Right atrium auricular region (tissue), 2 donors: ENCODE data around the gene KPNA1. TPM values are rescaled to one million over a fixed set of nuclear protein-coding genes. Genes with fewer than 3 reads are reported as not detected.

Experiments used
- DNase-seq: peaks from one replicate; pipeline ENCODE4 v3.0.0-alpha.2; 2019; ENCODE audit warnings: low spot score
- H3K27ac ChIP-seq, 2 donors: fragments of 200-600 bp; sonication (generic); 1 replicate in 1 of 2; 2 replicates in 1 of 2; pipeline ENCODE4 v1.5.1; 2016 to 2019
- H3K27me3 ChIP-seq, 2 donors: fragments of 200-600 bp; sonication (generic); one replicate each; pipeline versions ENCODE4 v1.5.1 to v1.6.0; 2017 to 2019
- H3K36me3 ChIP-seq: fragments of 200-600 bp; sonication (generic); one replicate; pipeline ENCODE4 v1.5.1; 2016
- H3K4me1 ChIP-seq, 2 donors: fragments of 200-600 bp; sonication (generic); one replicate each; pipeline versions ENCODE4 v1.5.1 to v1.6.0; 2017 to 2019
- H3K4me3 ChIP-seq, 2 donors: fragments of 200-600 bp; sonication (generic); 1 replicate in 1 of 2; 2 replicates in 1 of 2; pipeline ENCODE4 v1.5.1; 2017 to 2019; ENCODE audit warnings: mild to moderate bottlenecking in 1 of 2, moderate library complexity in 1 of 2
- H3K9me3 ChIP-seq, 2 donors: fragments of 200-600 bp; sonication (generic); one replicate each; pipeline ENCODE4 v1.5.1; 2019
- total RNA-seq, 2 donors: library from RNA; depleted of rRNA; stranded (reverse); fragments of >200 nt; gene quantifications; one replicate each; pipeline ENCODE4 v1.1.0, GENCODE V29; 2016
- TF ChIP-seq, protein P1 (sequence below), 2 donors: fragments of 200-600 bp; sonication (generic); IDR thresholded peaks; one replicate each; pipeline ENCODE4 v1.5.1; 2019; ENCODE audit warnings: antibody characterized with exemption in 2 of 2

KPNA1 gene
- 10 to 100 TPM; 33.3 to 40.0 TPM for total RNA-seq

DNA sequence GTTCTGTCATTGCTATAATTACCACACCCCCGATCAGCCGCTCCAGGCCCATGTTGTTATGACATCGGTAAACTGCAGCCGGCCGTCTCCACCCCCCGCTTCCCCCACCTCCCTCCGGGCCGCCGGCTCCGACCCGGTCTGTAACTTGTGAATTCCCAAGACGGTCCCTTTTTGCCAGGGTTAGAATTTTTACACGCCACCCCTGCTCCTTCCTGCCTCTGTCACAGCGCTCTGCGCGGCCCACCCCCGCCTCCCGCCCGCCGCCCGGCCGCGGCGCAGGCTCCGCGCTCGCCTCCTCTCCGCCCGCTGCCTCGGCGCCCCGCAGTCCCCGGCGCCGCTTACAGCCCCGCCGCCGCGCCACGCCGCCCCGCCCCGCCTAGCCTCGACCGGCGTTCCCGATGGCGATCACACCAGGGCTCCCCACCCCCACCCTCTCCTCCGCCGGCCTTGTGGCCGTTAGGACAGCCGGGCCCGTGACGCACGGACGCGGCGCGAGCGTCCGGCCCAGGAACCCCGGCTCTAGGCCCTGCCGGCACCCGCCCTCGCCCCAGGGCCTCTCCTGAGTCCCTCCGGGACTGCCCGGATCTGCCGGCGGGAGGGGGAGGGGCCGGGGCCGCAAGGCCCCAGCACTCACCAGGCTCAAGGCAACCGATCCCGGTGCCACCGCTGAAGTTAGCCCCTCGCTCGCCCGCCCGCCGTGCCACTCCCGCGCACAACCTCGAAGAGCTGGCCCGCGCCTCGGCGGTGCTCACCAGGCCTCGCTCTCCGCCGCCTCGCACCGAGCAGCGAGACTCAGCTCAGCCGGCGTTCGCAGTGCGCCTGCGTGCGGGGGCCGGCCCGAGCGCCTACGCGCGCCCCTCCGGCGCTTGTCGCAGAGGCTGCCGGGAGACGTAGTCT lies at the start of gene KPNA1:
TSS of gene KPNA1 (minus strand) at position 817 of the 897 bp plus-strand sequence. CDS start 18,374 bp downstream, outside the sequence.
- Histone ChIP-seq H3K4me3 (peak within 1 kb of the TSS; percentile 81 to 90), H3K27ac (peak within 1 kb of the TSS; percentile 98), H3K4me1 (peaks cover 0 to 28% of the 10 kb centered on the region in 2 donors), H3K36me3 (no peaks in the 10 kb centered on the region), H3K27me3 (no peaks in the 10 kb centered on the region), H3K9me3 (no peaks in the 10 kb centered on the region)
- TF ChIP-seq, protein P1, sequence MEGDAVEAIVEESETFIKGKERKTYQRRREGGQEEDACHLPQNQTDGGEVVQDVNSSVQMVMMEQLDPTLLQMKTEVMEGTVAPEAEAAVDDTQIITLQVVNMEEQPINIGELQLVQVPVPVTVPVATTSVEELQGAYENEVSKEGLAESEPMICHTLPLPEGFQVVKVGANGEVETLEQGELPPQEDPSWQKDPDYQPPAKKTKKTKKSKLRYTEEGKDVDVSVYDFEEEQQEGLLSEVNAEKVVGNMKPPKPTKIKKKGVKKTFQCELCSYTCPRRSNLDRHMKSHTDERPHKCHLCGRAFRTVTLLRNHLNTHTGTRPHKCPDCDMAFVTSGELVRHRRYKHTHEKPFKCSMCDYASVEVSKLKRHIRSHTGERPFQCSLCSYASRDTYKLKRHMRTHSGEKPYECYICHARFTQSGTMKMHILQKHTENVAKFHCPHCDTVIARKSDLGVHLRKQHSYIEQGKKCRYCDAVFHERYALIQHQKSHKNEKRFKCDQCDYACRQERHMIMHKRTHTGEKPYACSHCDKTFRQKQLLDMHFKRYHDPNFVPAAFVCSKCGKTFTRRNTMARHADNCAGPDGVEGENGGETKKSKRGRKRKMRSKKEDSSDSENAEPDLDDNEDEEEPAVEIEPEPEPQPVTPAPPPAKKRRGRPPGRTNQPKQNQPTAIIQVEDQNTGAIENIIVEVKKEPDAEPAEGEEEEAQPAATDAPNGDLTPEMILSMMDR (IDR thresholded peaks at IDR 0.05): no peak
- DNase-seq: peak; percentile 87

DNA sequence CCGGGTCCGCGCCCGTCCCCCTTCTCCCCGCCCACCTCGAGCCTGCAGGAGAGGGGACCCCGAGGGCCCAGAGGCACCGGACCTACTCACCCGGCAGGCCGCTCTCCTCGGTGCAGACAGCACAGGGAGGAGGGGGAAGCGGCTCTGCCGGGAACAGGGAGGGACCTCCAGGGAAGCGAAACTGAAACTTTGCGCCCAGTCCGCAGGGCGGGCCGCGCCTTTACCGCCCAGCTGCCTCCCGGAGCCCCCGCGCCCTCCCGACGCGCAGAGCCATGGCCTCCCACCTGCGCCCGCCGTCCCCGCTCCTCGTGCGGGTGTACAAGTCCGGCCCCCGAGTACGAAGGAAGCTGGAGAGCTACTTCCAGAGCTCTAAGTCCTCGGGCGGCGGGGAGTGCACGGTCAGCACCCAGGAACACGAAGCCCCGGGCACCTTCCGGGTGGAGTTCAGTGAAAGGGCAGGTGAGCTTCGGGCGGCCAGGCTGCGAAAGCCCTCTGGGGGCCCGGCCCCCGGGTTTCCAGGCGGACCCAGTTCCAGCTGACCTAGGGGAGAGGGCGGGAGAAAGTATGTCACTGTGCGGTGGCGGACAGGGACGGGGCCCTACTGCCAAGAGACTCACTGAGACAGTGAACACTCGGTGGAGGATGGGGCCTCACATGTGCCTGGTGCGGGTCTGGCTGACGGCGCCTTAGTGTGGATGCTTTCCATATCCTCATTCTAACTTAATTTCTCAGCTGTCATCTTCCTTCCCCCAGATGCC lies 49.6 kb upstream of the KPNA1 start, which contains the start of the genes DTX3L and PARP9:
TSS of gene DTX3L (plus strand) at position 184 of the 758 bp plus-strand sequence. CDS start at position 273, 89 bp downstream.
TSS of gene PARP9 (minus strand) at position 146 of the 758 bp plus-strand sequence. CDS start 4,680 bp downstream, outside the sequence.
- Histone ChIP-seq H3K36me3 (no peaks in the 10 kb centered on the region), H3K27me3 (no peaks in the 10 kb centered on the region), H3K4me1 (peaks cover 0 to 26% of the 10 kb centered on the region in 2 donors), H3K4me3 (peak within 1 kb of the TSS; percentile 82 to 83), H3K27ac (peak within 1 kb of the TSS; percentile 90 to 94), H3K9me3 (no peaks in the 10 kb centered on the region)
- peak; percentile 83 for DNase-seq
- TF ChIP-seq, protein P1 (IDR thresholded peaks at IDR 0.05): no peak

DNA sequence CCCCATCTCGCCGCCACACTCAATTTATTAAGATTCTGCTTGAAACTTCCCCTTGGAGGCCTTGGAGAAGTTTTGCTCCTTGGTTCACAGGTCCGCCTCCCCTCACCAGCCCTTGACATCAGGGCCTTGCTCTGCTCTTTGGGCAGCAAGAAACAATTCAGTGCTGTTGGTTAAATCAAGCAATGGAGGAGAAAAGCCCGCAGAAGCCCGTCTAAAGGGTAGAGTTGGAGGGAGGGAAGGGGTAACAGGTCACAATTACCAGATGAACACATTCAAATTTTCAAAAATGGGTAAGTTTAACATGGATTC lies 48.9 kb upstream of the KPNA1 start:
- peak overlapping the region; percentile 90 to 94 for H3K27ac ChIP-seq
- H3K4me1 ChIP-seq: peaks cover 0 to 26% of the 10 kb centered on the region in 2 donors
- H3K27me3 ChIP-seq: no peaks in the 10 kb centered on the region
- DNase-seq: no peak
- peak overlapping the region; percentile 82 to 83 for H3K4me3 ChIP-seq
- no peaks in the 10 kb centered on the region for H3K9me3 ChIP-seq
- H3K36me3 ChIP-seq: peaks cover 5% of the 10 kb centered on the region
- TF ChIP-seq, protein P1 (IDR thresholded peaks at IDR 0.05): no peak

DNA sequence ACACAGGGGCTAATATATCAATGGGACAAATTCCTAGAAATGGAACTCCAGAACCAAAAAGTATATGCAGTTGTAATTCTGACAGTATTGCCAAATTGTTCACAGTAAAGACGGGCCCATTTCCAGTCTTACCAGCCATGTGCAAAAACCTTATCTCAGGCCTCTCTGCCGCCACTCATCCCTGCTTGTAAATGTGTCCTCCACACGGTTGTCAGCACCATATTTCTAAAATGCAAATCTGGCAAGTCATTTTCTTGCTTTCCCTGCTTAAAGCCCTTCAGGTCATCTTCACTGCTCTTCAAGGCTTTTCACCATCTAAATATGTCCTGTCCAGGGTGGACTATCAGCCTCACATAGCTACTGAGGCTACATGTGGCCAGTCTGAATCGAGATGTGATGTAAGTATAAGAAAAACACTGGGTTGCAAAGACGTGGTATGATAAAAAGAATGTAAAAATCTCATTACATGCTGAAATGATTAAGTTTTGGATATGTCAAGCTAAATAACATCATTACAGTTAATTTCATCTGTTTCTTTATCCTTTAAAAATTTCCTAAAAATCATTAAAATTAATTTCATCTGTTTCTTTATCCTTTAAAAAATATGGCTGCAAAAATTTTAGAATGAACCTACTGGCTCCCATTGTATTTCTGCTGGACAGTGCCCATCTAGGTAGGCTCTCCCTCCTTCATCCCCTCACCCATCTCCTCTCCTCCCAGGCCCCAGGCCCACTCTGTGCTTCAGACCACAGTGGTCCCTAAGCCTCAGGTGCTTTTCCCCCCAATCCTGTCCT lies 48.4 kb upstream of the KPNA1 start:
- peaks cover 0 to 26% of the 10 kb centered on the region in 2 donors for H3K4me1 ChIP-seq
- no peaks in the 10 kb centered on the region for H3K27me3 ChIP-seq

DNA sequence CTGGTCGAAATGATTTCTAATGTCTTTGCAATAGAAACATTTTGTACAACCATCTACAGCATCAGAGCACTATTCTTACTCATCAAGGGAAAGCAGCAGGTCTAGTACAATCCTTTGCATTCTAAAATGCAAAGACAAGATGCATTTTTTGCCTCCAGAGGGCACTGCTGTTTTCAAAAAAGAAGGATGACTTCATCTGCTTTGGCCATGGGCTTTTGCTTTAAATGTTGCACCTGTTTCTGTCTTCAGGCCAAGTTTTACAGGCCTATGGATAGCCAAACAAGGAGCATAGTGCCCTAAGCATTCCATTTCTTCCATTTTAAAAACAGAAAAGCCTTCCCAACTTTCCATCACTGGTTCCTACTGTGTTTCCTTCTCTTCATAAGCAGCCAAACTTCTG lies 45.9 kb upstream of the KPNA1 start:
- no peak overlapping the region for H3K27ac ChIP-seq
- no peaks in the 10 kb centered on the region for H3K9me3 ChIP-seq
- no peak for DNase-seq
- H3K4me1 ChIP-seq: peaks cover 0 to 26% of the 10 kb centered on the region in 2 donors
- no peaks in the 10 kb centered on the region for H3K27me3 ChIP-seq
- TF ChIP-seq, protein P1 (IDR thresholded peaks at IDR 0.05): peak; percentile 23 to 66
- peaks cover 24% of the 10 kb centered on the region for H3K36me3 ChIP-seq
- no peak overlapping the region for H3K4me3 ChIP-seq

More for the DNA sequence above, 48.4 kb upstream of the KPNA1 start:
- Histone ChIP-seq H3K4me3 (peak overlapping the region; percentile 82 to 83), H3K27ac (peak overlapping the region; percentile 90 to 94), H3K9me3 (no peaks in the 10 kb centered on the region), H3K36me3 (peaks cover 11% of the 10 kb centered on the region)
- no peak for DNase-seq
- TF ChIP-seq, protein P1 (IDR thresholded peaks at IDR 0.05): no peak
